Measurements from ENCODE around the gene RAMP1.

RAMP1 gene

GRCh38 chr2:237895544-237896506 is 36.4 kb downstream of the RAMP1 start:
- no peak for ATAC-seq

GRCh38 chr2:237896507-237896892 is 37.1 kb downstream of the RAMP1 start:
- ATAC-seq, result no peak

- ATAC-seq, result no peak
Observed at GRCh38 chr2:237896956-237897355, 37.5 kb downstream of the RAMP1 start.

GRCh38 chr2:237898057-237898414 is 38.6 kb downstream of the RAMP1 start:
- ATAC-seq, result no peak

GRCh38 chr2:237900891-237901831 is 41.7 kb downstream of the RAMP1 start:
- no peak for ATAC-seq

GRCh38 chr2:237901932-237902850 is 42.8 kb downstream of the RAMP1 start:
- ATAC-seq, result no peak

GRCh38 chr2:237904831-237905599 is 45.6 kb downstream of the RAMP1 start:
- peak in 1 of 2 donors; percentile 43 for ATAC-seq

GRCh38 chr2:237907144-237907543 is 47.7 kb downstream of the RAMP1 start:
- no peak for ATAC-seq

GRCh38 chr2:237909075-237909695 is 49.8 kb downstream of the RAMP1 start:
- ATAC-seq, result no peak

- no peak for ATAC-seq
Observed at GRCh38 chr2:237909801-237910475, 50.5 kb downstream of the RAMP1 start.

GRCh38 chr2:237910576-237911362 is 51.3 kb downstream of the RAMP1 start:
- ATAC-seq, result no peak

- ATAC-seq, result no peak
Observed at GRCh38 chr2:237911363-237912017, 52.1 kb downstream of the RAMP1 start.

- ATAC-seq, result no peak
Observed at GRCh38 chr2:237912271-237913192, 53.1 kb downstream of the RAMP1 start.

- ATAC-seq, result no peak
Observed at GRCh38 chr2:237913193-237913917, 53.9 kb downstream of the RAMP1 start.

GRCh38 chr2:237915576-237915975 is 56.2 kb downstream of the RAMP1 start:
- ATAC-seq, result no peak

- ATAC-seq, result no peak
Observed at GRCh38 chr2:237916296-237916695, 56.9 kb downstream of the RAMP1 start.

- no peak for ATAC-seq
Observed at GRCh38 chr2:237917696-237918374, 58.4 kb downstream of the RAMP1 start.
